K562 (cell line): ENCODE results near the gene DBNDD2. TPM values are rescaled to one million over a fixed set of nuclear protein-coding genes. Genes with fewer than 3 reads are reported as not detected.

Experiments
- CSDE1 ChIP-seq, 2 experiments: fragments of 450-650 bp; IDR thresholded peaks; 2 replicates each; pipeline ENCODE4 v1.6.1; 2016; ENCODE audit warnings: mild to moderate bottlenecking in 1 of 2
- GMEB1 ChIP-seq: fragments of 250-450 bp; sonication (Bioruptor Pico); IDR thresholded peaks from 2 replicates; pipeline ENCODE4 v1.4.0; 2020; ENCODE audit warnings: mild to moderate bottlenecking
- HMGXB4 ChIP-seq: sonication (generic); formaldehyde crosslinking; IDR thresholded peaks from 2 replicates; pipeline ENCODE4 v1.8.1; 2023; ENCODE audit warnings: mild to moderate bottlenecking, missing genetic modification reagents
- NFXL1 ChIP-seq: fragments of 450-650 bp; formaldehyde crosslinking; IDR thresholded peaks from 2 replicates; pipeline ENCODE4 v1.4.0; 2021; ENCODE audit warnings: mild to moderate bottlenecking
- NR2F6 ChIP-seq: fragments of 450-650 bp; formaldehyde crosslinking; IDR thresholded peaks from 2 replicates; pipeline ENCODE4 v1.4.0; 2020; ENCODE audit warnings: mild to moderate bottlenecking
- RAD51 ChIP-seq: fragments of 450-650 bp; IDR thresholded peaks from 2 replicates; pipeline ENCODE4 v1.7.1; 2016; ENCODE audit warnings: low read depth, mild to moderate bottlenecking, borderline replicate concordance
- ZBTB40 ChIP-seq, 2 experiments: fragments of 450-650 bp in 1 of 2; sonication (generic) in 1 of 2; formaldehyde crosslinking in 1 of 2; IDR thresholded peaks; 2 replicates each; pipeline versions ENCODE4 v1.7.1 to v1.9.0; 2016 to 2022; ENCODE audit warnings: inconsistent platforms in 1 of 2, mild to moderate bottlenecking in 1 of 2, missing genetic modification reagents in 1 of 2
- ZC3H4 ChIP-seq: sonication (generic); formaldehyde crosslinking; IDR thresholded peaks from 2 replicates; pipeline ENCODE4 v1.9.0; 2021; ENCODE audit warnings: missing genetic modification reagents, borderline replicate concordance
- ZNF592 ChIP-seq: fragments of 450-650 bp; IDR thresholded peaks from 2 replicates; pipeline ENCODE4 v1.6.1; 2017; ENCODE audit warnings: antibody characterized with exemption, mild to moderate bottlenecking
- polyA plus RNA-seq, 8 experiments: library from polyadenylated mRNA; depleted of rRNA in 4 of 8; stranded (reverse) in 5 of 8; unstranded in 3 of 8; fragments of >200 nt; fragmentation: Nextera tagmentation in 2 of 8; fragmentation: Illumina TruSeq in 1 of 8; extraction: Ambion mirVana in 2 of 8; extraction: Trizol in 1 of 8; gene quantifications; 2 replicates each; pipeline versions ENCODE4 v1.2.1 to v1.2.3, GENCODE V29; 2011 to 2014; ENCODE audit warnings: inconsistent platforms in 1 of 8, missing spikeins in 1 of 8
- total RNA-seq, 7 experiments: library from RNA; depleted of rRNA in 6 of 7; stranded (reverse); fragments of >200 nt in 6 of 7; fragmentation: Illumina TruSeq in 2 of 7; extraction: Trizol in 2 of 7; gene quantifications; 2 replicates each; pipeline versions ENCODE4 v1.2.1 to v1.2.3, GENCODE V29; 2011 to 2021; ENCODE audit warnings: low replicate concordance in 1 of 7

Gene DBNDD2
- total and polyA plus RNA-seq, 9 of the 15 experiments (the other 6 are each of a cell fraction or from before 2014, with no cell fraction given): 12.8 to 64.0 (median 35.8) TPM

- no peak for TF ChIP-seq HMGXB4 (CRISPR knock-in tag)
- TF ChIP-seq CSDE1 (IDR thresholded peaks at IDR 0.05): peak in 1 of 2 experiments; percentile 95; a peak in 2 of 4 replicates
- TF ChIP-seq NFXL1 (CRISPR knock-in tag): no peak
- TF ChIP-seq NR2F6 (CRISPR knock-in tag): no peak
- no peak for TF ChIP-seq ZC3H4 (CRISPR knock-in tag)
- TF ChIP-seq RAD51: no peak; the same call in 1 of the 2 replicates
- TF ChIP-seq ZNF592: no peak
- TF ChIP-seq ZBTB40 (IDR thresholded peaks at IDR 0.05): peak; percentile 89
- no peak for TF ChIP-seq ZBTB40 (CRISPR knock-in tag; IDR thresholded peaks at IDR 0.05)
- peak; percentile 85 for TF ChIP-seq GMEB1 (CRISPR knock-in tag)
Measured at GRCh38 chr20:45362804-45363610, 45.1 kb upstream of the DBNDD2 start, which contains the start of gene SYS1 (continued).
